HG03159 (cell line): Measurements from ENCODE around the gene NEAT1.
"Not testable (repeated sequence)": the region's sequence is repeated elsewhere in the genome, so short reads cannot be mapped to it uniquely, and the experiment has no call there.

Experiments used
- ATAC-seq: cut with Tn5 transposase; IDR thresholded peaks from one replicate; pipeline ENCODE4 v1.9.1; 2021; ENCODE audit warnings: mild to moderate bottlenecking, moderate library complexity; ENCODE audit not compliant: unreplicated experiment

NEAT1 gene

GRCh38 chr11:65448418-65449105 lies 26.0 kb downstream of the NEAT1 start:
- ATAC-seq = no peak

DNA sequence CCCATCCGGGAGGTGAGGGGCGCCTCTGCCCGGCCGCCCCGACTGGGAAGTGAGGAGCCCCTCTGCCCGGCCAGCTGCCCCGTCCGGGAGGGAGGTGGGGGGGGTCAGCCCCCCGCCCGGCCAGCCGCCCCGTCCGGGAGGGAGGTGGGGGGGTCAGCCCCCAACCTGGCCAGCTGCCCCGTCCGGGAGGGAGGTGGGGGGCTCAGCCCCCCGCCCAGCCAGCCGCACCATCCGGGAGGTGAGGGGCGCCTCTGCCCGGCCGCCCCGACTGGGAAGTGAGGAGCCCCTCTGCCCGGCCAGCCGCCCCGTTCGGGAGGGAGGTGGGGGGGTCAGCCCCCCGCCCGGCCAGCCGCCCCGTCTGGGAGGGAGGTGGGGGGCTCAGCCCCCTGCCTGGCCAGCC lies 28.7 kb downstream of the NEAT1 start:
- not testable (repeated sequence) for ATAC-seq

- ATAC-seq = not testable (repeated sequence)
Observed at GRCh38 chr11:65452259-65452658, 29.7 kb downstream of the NEAT1 start.

GRCh38 chr11:65452806-65453490 lies 30.4 kb downstream of the NEAT1 start:
- no peak for ATAC-seq

- no peak for ATAC-seq
Observed at GRCh38 chr11:65454311-65454695, 31.7 kb downstream of the NEAT1 start.

DNA sequence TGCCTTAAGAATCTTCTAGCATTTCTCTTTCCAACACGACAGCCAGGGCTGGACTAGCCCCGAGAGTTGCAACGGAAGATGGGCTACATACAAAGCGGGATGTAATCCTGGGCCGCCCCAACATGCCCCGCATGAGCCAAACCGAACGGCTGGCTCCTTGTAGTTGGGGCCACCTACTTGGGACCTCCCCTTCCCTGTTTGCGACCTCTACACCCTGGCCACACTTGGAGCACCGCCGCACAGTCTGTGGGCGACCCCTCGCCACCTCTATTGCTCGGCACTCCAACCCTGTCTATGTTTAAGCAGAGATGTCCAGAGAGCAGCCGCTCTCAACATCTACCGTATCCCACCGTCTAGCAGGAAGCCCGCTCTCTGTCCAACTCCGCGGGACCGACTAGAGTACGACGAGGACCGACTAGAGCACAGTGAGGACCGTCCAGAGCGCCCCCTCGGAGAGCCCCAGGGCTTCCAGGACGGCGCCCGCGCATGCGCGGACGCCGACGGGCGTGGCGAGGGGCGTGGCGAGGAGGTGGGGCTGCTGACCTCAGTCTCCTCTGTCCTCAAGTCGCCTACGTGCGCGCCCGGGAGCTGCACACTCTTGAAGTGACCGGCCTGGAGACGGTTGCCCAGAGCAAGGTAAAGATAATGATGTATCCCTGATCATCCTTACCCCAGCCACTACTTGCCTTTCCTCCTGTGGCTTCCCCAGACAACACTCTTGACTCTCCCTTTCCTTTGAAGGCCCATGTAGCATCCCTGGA lies 32.3 kb downstream of the NEAT1 start:
- ATAC-seq = no peak

GRCh38 chr11:65456418-65456817 lies 33.8 kb downstream of the NEAT1 start:
- ATAC-seq = no peak

GRCh38 chr11:65459552-65459951 lies 37.0 kb downstream of the NEAT1 start:
- no peak for ATAC-seq

DNA sequence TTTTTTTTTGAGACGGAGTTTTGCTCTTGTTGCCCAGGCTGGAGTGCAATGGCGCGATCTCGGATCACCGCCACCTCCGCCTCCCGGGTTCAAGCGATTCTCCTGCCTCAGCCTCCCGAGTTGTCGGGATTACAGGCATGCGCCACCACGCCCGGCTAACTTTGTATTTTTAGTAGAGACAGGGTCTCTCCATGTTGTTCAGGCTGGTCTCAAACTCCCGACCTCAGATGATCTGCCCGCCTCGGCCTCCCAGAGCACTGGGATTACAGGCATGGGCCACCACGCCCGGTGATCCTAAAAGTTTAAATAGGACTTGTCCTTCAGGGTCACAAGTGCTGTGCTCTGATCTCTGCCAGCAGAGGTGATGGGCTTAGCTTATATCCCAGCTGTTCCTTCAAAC lies 42.9 kb downstream of the NEAT1 start:
- not testable (repeated sequence) for ATAC-seq

DNA sequence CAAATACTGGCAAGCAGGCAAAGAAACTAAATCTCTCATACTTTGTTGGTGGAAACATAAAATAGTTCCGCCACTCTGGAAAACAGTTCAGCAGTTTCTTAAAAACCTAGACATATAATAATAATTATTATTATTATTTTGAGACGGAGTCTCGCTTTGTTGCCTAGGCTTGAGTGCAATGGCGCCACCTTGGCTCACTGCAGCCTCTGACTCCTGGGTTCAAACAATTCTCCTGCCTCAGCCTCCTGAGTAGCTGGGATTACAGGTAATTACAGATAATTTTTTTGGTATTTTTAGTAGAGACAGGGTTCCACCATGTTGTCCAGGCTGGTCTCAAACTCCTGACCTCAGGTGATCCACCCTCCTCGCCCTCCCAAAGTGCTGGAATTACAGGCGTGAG lies 44.7 kb downstream of the NEAT1 start:
- ATAC-seq = not testable (repeated sequence)

GRCh38 chr11:65468874-65469333 lies 46.3 kb downstream of the NEAT1 start:
- ATAC-seq = no peak

DNA sequence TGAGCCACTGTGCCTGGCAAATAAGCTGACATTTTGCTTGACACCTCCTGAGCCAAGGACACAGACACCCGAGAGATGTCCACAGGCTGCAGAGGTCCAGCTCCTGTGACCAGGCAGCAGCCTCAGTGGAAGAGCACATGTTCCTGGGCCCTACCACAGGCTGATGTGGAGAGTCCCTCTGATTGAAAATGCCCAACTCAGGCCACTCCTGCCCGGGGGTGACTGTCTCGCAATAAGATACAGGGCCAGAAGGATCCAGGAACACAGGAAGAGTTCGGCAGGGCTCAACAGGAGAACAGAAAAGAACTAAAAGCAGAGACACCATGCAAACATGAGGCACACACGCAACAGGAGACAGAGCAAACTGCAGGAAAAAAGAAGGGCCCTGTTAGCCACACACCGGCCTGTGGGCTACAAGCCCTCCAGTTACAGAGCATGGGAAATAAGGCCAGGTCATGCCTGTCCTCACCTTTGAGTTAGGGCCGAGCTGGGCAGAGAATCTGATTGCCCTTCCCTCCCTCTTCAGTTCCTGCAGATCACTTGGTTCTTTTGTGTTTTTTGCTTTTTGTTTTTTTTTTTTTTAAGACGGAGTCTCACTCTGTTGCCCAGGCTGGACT lies 47.9 kb downstream of the NEAT1 start:
- no peak for ATAC-seq

- ATAC-seq = peak; percentile 27
Observed at GRCh38 chr11:65471447-65471891, 48.9 kb downstream of the NEAT1 start.

DNA sequence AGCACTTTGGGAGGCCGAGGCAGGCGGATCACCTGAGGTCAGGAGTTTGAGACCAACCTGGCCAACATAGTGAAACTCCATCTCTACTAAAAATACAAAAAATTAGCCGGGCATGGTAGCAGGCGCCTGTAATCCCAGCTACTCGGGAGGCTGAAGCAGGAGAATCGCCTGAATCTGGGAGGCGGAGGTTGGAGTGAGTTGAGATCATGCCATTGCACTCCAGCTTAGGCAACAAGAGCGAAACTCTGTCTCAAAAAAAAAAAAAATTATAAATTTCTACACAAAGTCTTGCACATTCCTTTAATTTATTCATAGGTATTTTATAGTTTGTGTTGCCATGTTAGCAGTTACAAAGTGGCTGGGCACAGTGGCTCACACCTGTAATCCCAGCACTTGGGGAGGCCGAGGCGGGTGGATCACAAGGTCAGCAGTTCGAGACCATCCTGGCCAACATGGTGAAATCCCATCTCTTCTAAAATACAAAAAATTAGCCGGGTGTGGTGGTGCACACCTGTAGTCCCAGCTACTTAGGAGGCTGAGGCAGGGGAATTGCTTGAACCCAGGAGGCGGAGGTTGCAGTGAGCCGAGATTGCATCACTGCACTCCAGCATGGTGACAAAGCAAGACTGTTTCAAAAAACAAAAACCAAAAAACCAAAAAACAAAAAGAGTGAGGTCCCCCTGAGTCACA lies 50.1 kb downstream of the NEAT1 start:
- ATAC-seq = not testable (repeated sequence)

- no peak for ATAC-seq
Observed at GRCh38 chr11:65473278-65473860, 50.8 kb downstream of the NEAT1 start.

DNA sequence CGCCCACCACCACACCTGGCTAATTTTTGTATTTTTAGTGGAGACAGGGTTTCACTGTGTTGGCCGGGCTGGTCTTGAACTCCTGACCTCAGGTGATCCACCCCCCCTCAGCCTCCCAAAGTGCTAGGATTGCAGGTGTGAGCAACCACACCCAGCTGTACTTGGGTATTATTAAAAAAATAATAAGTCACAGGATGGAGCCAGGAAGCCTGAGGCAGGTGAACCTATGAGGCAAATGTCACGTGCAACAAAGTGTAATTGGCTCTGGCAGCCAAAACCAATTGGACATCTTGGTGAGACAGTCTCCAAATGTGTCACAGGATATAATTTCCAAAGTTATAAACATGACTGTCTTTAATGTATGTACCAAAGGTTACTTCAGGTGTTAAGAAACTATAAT lies 52.3 kb downstream of the NEAT1 start:
- no peak for ATAC-seq

DNA sequence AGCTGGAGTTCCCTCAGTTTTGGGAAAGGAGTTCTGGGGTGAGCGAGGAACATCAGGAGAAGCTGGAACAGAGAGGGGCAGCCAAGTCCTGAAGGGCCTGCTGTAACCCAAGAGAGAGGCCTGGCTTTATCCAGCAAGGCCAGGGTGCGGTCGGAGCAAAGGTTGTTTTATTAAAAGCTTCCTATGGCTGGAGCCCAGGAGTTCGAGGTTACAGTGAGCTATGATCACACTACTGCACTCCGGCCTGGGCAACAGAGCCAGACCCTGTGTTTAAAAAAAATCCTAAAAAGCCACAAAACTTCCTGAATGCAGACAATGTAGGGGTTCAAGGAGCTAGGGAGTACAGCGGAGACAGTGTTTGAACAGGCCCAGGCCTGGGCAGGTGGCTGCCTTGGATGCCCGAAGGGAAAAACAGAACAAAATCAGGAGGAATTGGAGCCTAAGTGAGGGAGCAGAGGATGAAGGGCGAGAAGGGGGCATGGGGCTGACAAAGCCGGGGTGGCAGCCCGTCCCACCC lies 54.1 kb downstream of the NEAT1 start:
- ATAC-seq = no peak

GRCh38 chr11:65477149-65477965 lies 54.8 kb downstream of the NEAT1 start:
- ATAC-seq = peak; percentile 68
